HG02588 (cell line): ENCODE results near the gene SENP1.

Experiments used
- ATAC-seq: cut with Tn5 transposase; IDR thresholded peaks from one replicate; pipeline ENCODE4 v1.9.1; 2021; ENCODE audit warnings: mild to moderate bottlenecking, moderate library complexity; ENCODE audit not compliant: unreplicated experiment

Gene SENP1

GRCh38 chr12:48037267-48037915 is 68.5 kb downstream of the SENP1 start:
- no peak for ATAC-seq

GRCh38 chr12:48036818-48037217 is 69.1 kb downstream of the SENP1 start:
- ATAC-seq, result no peak

DNA sequence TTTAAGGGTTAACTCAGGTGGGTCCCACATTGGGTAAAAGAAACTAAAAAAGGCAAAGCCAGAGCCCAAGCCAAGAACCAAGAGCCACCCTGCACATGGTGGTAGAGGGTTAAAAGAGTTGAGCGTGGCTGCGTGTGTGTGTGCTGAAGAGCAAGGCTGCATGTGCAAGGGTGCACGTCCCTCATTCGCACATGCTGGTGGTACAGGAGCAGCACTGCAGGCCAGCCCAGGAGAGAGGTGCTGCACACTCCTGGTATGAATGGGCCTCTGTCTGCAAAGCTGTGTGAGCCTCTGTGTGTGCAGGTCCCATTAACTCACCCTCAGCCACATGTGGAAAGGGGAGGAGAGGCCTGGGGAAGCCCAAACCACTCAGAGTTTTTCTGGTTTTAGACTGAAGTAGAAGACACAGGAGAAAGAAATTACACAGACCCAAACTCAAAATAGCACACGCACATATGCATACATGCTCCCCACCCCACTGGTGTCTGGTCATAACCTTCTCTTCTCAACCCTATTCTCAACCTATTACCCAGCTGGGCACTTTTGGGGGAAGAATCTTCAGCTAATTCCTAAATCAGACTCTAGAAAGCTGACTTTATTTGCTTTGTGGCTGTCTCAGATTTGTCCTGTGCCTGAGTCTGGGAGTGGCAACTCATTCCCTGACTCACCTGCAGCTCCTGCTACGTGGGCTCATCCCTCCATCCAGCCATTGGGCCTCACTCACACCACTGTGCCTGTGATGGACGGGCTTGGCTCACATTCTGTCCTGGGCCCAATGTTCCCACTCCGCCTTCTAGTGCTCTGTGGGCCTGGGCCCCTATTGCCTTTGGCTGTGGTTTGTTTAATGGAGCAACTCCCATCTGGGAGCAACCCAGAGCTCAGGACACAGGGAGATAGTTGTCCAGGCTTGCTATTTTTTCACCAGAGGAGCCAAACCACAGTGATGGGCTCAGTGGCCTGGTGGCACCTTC is 70.8 kb downstream of the SENP1 start:
- ATAC-seq, result no peak

DNA sequence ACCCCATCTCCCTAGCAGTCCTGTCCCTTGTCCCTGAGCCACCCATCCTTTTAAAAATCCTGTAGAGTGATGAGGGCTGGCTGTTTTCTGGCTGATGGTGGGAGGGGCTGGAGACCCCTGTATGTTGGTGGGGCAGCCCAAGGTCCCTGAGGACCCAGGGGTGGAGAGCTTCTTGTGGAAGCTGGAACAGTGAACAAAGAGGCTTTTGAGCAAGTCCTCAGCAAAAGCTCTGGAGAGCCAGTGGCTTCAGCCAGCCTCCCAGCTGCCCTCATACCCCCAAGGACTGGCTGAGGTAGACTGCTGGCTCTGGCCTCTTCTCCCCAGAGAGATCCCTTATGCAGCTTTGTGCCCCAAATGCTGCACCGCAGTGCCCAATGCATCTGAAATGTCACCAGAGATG is 72.4 kb downstream of the SENP1 start:
- ATAC-seq, result no peak

- ATAC-seq, result no peak
Measured at GRCh38 chr12:48032597-48032996, 73.3 kb downstream of the SENP1 start.

GRCh38 chr12:48031135-48031960 is 74.5 kb downstream of the SENP1 start:
- no peak for ATAC-seq

GRCh38 chr12:48030173-48030650 is 75.7 kb downstream of the SENP1 start:
- no peak for ATAC-seq

- no peak for ATAC-seq
Measured at GRCh38 chr12:48029491-48030172, 76.2 kb downstream of the SENP1 start.

DNA sequence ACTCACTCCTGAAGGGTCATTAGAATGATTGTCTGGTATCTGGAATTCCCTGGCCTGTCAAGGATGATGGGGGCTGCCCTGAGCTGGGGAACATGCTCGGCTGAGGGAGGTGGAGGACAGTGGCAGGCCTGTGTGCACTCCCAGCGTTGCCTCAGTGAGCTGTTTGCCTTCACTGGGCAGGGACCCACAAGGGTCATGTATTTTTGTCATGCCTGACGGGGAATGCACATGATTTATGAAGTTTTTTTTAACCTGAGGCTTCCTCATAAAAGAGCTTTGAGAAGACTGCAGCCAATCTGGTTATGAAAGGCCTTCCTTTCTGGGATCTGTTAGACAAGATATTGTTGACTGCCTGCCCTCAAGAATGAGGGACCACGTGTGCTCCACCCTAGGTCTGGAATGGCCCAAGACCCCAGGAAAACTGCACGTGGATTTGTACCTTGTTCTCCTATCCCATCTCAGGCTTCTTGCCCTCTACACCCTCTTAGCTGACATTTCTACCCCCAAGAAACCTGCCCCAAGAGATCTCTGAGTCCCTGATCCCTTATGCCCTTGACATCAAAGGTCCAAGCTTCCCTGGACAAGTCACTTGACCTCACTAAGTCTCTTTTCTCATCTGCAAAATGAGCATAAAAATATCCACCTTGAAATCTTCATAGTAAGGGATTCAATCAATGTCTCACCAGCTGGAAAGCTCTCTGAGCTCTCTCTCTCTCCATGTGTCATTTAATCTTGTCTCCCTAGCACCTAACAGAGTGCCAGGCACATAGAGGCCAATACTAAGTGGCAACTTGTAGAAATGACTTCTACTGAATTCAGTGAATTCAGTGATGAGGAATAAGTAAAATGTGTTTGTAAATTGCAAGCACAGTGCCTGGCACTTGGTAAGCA is 77.1 kb downstream of the SENP1 start:
- ATAC-seq, result no peak

GRCh38 chr12:48027183-48028002 is 78.5 kb downstream of the SENP1 start:
- no peak for ATAC-seq

- ATAC-seq, result no peak
Measured at GRCh38 chr12:48026060-48026827, 79.6 kb downstream of the SENP1 start.

DNA sequence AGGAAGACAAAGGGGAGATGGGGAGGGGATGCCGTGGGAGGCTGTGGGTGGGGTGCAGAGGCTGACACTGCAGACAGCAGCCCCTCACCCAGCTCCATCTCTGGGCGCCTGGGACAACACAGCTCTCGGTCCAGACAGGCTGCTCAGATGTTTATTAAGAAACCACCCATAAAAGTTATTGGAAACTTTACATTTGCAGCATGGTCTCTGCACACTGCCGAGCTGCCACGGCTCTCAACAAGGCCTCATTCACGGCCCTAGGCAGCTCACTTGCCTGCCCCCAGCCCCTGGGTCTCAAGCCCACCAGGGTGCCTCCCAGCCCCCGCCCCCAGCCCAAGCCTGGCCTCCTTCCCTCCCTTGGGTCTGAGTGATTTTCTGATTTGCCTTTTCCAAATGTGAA is 80.6 kb downstream of the SENP1 start:
- no peak for ATAC-seq

GRCh38 chr12:48024735-48025134 is 81.1 kb downstream of the SENP1 start:
- no peak for ATAC-seq

DNA sequence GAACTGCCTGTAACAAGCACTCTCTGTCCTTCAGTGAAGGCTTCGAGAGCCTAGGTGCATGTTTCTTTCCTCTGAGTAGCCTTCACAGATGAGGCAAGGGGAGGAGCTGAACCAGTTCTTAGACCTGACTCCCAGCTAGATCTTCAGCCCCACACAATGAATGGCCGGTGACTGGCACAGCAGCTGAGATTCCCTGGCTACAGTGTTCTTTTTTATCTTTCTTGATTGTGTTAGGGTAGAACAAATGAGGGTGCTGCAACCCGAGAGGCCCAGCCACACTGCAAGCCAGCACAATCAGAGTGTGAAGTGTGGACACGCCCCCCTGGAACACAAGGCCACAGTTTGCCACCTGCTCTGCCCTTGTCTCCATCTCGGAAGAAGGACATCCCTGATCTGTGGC is 82.5 kb downstream of the SENP1 start:
- no peak for ATAC-seq

- ATAC-seq, result no peak
Measured at GRCh38 chr12:48022676-48023385, 83.0 kb downstream of the SENP1 start.

DNA sequence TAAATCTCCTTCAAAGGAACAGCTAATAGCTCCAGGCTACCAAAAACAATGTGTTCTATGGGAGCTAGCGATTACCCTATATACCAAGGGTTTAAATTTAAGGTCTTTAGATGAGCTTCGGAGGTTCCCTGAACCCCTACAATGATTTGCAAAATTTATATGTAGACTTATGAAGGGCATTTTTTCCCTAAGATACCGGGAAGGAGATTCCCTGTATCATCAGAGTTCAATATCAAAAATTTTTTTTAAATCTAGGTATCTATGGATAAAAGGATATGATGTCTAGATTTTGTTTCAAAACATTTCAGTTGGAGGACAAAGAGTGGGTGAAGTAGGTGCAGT is 83.7 kb downstream of the SENP1 start:
- ATAC-seq, result no peak

GRCh38 chr12:48021485-48022179 is 84.2 kb downstream of the SENP1 start:
- no peak for ATAC-seq
